Stromal cell of bone marrow (primary cell): ENCODE data around the gene SENP6.
A peak's percentile ranks its signal among the peaks of the same experiment; 100 is the strongest.
"Not testable (repeated sequence)": the region's sequence is repeated elsewhere in the genome, so short reads cannot be mapped to it uniquely, and the experiment has no call there.

ENCODE experiments used
- DNase-seq: peaks from one replicate; pipeline ENCODE4 v3.0.0-alpha.2; 2012; ENCODE audit warnings: low read depth

Gene SENP6

GRCh38 chr6:75608304-75608703 lies 6.6 kb downstream of the SENP6 start:
- no peak for DNase-seq

- no peak for DNase-seq
These were observed 7.4 kb downstream of the SENP6 start for GRCh38 chr6:75608956-75609533.

GRCh38 chr6:75609639-75610590 lies 8.2 kb downstream of the SENP6 start:
- no peak for DNase-seq

GRCh38 chr6:75611011-75611701 lies 9.5 kb downstream of the SENP6 start:
- no peak for DNase-seq

- DNase-seq: peak; percentile 20
These were observed 10.2 kb downstream of the SENP6 start for GRCh38 chr6:75611702-75612375.

GRCh38 chr6:75612434-75612833 lies 10.8 kb downstream of the SENP6 start:
- no peak for DNase-seq

GRCh38 chr6:75613056-75613501 lies 11.4 kb downstream of the SENP6 start:
- DNase-seq: no peak

- DNase-seq: no peak
These were observed 16.8 kb downstream of the SENP6 start for GRCh38 chr6:75618437-75618836.

- no peak for DNase-seq
These were observed 17.7 kb downstream of the SENP6 start for GRCh38 chr6:75619230-75619899.

GRCh38 chr6:75620381-75621304 lies 19.0 kb downstream of the SENP6 start:
- no peak for DNase-seq

- no peak for DNase-seq
These were observed 20.2 kb downstream of the SENP6 start for GRCh38 chr6:75621846-75622245.

GRCh38 chr6:75623491-75623890 lies 21.8 kb downstream of the SENP6 start:
- no peak for DNase-seq

- DNase-seq: no peak
These were observed 22.7 kb downstream of the SENP6 start for GRCh38 chr6:75624335-75624734.

- DNase-seq: no peak
These were observed 23.3 kb downstream of the SENP6 start for GRCh38 chr6:75624988-75625387.

- DNase-seq: no peak
These were observed 24.9 kb downstream of the SENP6 start for GRCh38 chr6:75626561-75626960.

GRCh38 chr6:75627708-75628107 lies 26.0 kb downstream of the SENP6 start:
- not testable (repeated sequence) for DNase-seq

GRCh38 chr6:75631859-75632635 lies 30.4 kb downstream of the SENP6 start:
- DNase-seq: no peak

- DNase-seq: no peak
These were observed 31.4 kb downstream of the SENP6 start for GRCh38 chr6:75633045-75633444.

GRCh38 chr6:75642311-75642710 lies 40.6 kb downstream of the SENP6 start:
- DNase-seq: no peak

- DNase-seq: no peak
These were observed 41.5 kb downstream of the SENP6 start for GRCh38 chr6:75643173-75643572.
